Left ventricle myocardium superior (tissue), 1 donor: ENCODE results near the gene ST6GAL1. TPM values are rescaled to one million over a fixed set of nuclear protein-coding genes. Genes with fewer than 3 reads are reported as not detected.

Experiments
- ATAC-seq: fragments of 200-7000 bp; cut with Tn5 transposase; one replicate; pipeline ENCODE4 v1.9.1; 2020; ENCODE audit warnings: mild to moderate bottlenecking, moderate library complexity
- DNase-seq: peaks from one replicate; pipeline ENCODE4 v3.0.0-alpha.2; 2020
- intact Hi-C: fragments of 100-400 bp; cut with micrococcal nuclease; formaldehyde crosslinking; loops from one replicate; pipeline ENCODE4 v1.11.0; 2022
- total RNA-seq: library from RNA; stranded (reverse); fragmentation: NEBNext Ultra II Directional; extraction: Animal tissue kit (Norgen Biotek cat#: 25700); gene quantifications from one replicate; pipeline ENCODE4 v1.2.1, GENCODE V29; 2021
- donor health status: DM: no; HTN: yes; CAD: no; lungs with severe emphysema.

ST6GAL1 gene
- total RNA-seq, 1 donor from 2014 or later = 75.9 TPM

DNA sequence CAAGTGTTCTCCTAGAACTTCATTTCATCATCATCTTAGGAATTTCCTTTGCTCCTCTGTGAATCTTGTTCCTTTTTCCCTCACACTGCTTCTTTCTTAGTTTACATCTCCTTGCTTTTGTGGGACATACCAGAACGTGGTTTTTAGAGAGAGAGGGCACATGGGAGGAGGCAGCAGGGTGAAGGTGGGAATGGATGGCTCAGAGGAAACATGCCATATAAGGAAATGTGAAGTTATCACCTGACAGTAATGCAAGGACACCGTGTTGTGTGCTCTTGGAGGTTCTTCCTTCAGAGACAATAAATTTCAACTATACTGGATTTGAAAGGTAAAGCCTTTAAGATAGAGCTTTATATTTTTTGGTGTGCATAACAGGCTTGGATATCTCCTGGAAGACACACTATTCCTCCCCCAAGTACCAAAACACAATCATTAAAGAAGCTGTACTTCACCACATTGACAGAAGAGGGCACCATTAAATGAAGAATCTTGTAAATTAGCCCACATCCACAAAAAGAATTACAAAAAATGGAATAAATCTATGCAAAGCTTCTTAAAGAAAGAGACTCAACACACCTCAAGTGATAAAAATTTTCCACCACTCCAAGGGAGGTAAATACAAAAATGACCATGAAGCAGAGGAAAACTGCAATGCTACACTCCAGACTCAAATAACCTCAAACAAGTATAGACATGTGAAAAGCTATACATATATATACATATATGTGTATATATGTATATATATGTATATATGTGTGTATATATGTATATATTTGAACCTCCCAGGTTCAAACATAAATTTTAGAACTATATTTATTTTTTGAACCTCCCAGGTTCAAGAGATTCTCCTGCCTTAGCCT is 182.8 kb downstream of the ST6GAL1 start:
- no peak for DNase-seq
- intact Hi-C loops = no loop called here
- ATAC-seq = no peak

DNA sequence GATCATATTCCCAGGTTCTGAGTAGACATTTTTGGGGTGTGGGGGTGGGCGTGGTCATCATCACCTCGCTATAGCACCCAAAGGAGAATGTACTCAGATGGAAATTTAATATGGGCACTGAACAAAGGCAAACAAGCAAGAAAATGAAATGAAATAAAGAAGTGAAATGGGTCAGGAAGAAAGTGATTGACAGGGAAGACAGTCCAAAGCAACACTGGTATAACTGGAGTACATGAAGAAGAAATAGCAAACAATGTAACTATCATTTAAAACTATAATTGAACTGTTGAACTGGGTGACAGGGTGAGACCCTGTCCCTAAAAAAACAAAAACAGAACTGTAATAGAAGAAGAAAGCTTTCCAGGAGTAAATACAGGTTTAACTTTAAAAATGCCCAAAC is 184.2 kb downstream of the ST6GAL1 start:
- DNase-seq (no peak), ATAC-seq (no peak)
- intact Hi-C loops = no loop called here

DNA sequence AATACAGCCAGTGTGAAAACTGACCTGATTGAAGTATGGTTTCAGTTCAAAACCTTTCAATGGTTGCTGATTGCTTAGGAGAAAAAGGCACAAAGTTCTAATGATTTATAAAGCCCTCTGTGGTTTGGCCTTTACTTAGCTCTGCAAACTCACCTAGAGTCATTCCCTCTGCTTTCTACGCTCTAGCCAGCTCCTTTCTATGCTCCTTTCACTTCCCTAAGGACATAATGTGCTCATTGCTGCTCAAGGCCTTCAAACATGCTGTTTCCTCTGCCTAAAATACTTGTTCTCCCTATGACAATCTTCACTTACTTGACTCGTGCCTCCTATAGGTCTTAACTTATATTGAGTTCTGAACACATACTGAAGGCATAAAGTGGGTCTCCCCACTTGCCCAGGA is 190.0 kb downstream of the ST6GAL1 start:
- intact Hi-C loops = no loop called here
- ATAC-seq (no peak), DNase-seq (no peak)

DNA sequence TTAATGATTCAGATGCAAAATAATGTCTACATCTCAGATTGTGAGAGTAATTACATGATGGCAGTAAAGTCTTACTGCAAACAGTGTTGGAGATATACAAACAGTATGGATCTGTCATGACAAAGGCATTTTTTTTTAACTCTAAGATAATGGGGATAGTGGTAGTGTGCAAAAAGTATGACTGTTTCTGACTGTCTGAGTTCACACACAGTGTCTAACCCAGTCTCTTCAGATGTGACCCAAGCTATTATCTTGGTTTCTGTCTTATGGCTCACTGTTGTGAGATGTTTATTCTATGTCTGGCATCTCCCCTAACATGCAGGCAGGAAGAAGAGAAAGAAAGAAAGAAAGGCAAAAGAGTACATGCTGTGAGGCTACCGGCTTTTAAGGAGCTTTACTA is 191.9 kb downstream of the ST6GAL1 start:
- no peak for ATAC-seq
- intact Hi-C loops = no loop called here

DNA sequence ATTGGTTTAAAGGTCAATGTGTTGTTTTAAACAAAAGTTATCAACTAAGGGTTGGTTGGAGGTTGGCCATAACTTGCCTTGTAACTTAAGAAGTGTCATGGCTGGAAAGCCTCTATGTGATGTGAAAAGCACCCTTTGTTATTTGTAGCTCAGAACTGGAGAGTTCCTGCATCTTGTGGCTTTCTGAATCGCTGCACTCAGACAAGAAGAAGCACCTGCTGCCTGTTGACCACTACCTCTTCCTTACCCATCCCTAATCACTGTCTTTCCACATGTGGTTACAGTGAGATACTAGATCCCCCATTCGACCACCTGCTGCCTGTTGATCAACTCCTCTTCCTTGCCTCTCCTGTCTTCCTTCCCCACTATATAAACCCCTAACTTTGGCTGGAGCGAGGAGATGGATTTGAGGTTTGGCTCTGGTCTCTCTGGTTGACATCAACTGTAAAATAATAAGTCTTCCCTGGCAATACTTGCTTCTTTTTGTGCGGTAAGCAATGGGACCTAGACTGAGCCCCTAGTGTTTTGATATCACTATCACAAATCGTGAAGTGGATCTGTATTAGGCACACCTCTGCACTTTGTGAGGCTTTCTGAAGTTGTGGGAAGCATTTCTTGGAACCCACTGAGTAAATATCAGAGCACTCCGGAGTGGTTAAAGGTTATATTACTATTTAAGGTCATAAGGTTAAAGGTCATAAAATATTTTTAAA is 195.1 kb downstream of the ST6GAL1 start:
- DNase-seq (no peak), ATAC-seq (no peak)
- intact Hi-C loops = no loop called here

More for the DNA sequence above, 191.9 kb downstream of the ST6GAL1 start:
- no peak for DNase-seq

Other genes starting within 250 kb of the ST6GAL1 start
- 0.37 TPM for gene KNG1, start 213.2 kb upstream of the ST6GAL1 start, total RNA-seq
- 455 TPM for gene EIF4A2, start 146.9 kb upstream of the ST6GAL1 start, total RNA-seq
- gene RFC4, start 124.0 kb upstream of the ST6GAL1 start, total RNA-seq = 9.7 TPM
- gene ADIPOQ, start 87.8 kb upstream of the ST6GAL1 start, total RNA-seq = 4.0 TPM
- 4.1 TPM for gene RPL39L, start 209.0 kb downstream of the ST6GAL1 start, total RNA-seq